ENCODE results near the gene CORO6. TPM values are rescaled to one million over a fixed set of nuclear protein-coding genes. Genes with fewer than 3 reads are reported as not detected.

CORO6 gene
- total and polyA plus RNA-seq, 3 donors from 2014 or later = 6.3 to 15.5 (median 11.7) TPM

DNA sequence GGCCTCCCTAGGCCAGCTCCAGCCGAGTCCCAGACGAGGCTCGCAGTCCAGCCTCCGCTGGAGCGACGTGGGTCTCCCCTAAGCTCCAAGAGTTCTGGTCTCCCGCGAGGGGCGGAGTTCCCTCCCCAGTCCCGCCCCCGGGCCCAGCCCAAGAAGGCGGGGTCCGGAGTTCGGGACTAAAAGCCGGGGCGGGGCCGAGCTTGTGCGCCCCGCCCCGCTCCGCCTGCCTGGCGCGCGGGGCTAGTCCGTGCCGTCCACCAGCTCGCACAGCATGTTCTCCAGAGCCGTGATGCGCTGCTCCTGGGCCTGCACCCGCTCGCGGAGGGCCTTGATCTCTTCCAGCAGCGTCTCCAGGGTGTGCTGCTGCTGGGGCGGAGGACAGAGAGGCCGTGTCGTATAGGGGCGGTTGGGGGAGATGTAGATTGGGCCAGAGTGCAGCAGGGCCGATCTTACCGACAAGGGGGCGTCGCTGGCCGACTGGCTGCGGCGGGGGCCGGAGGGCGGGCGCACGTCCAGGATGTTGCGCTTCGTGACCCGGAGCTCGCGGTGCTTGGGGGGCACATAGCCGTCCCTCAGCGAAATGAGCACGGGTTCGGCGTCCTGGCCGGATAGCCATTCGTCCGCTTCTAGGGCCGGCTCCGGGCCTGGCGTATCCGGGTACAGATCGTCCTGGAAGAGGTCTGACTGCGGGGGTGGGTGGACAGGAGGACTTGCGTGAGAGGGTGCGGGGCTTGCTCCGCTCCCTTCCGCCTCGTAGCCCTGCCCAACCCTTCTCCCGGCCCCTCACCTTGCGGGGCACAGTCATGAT is 7.0 kb downstream of the CORO6 start:
- intact Hi-C loops (cut with DNase I; ENCODE audit: low total_unique reads) = no loop called here
- peaks cover 39% of the 10 kb centered on the region for H3K4me1 ChIP-seq

DNA sequence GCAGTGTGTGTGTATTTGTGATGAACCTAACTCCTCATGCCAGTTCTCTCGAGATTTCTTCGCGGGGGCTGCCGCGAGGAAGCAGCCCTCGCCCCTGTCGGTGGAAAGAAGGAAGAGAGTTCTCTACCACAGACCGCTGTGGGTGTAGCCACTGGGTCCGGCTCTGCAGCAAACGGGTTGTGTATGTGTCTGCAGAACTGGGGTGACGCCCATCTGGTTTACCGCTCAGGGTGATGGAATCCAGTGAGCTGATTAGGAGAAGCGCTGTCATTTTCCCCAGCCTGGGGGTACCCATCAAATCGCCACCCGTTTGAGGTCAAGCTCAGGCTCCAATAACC is 7.7 kb downstream of the CORO6 start:
- Histone ChIP-seq H3K36me3 (ENCODE audit: low read depth, missing control alignments) (no peaks in the 10 kb centered on the region), H3K4me1 (peaks cover 39% of the 10 kb centered on the region), H3K9me3 (no peaks in the 10 kb centered on the region), H3K4me3 (peak overlapping the region in 1 of 2 donors; percentile 51), H3K27me3 (no peaks in the 10 kb centered on the region), H3K27ac (no peak overlapping the region)
- intact Hi-C loops (cut with DNase I; ENCODE audit: low total_unique reads) = no loop called here
- WGBS, 2 donors = 37 to 74% methylated on average over 15 of the region's 15 CpGs
- TF ChIP-seq POLR2A (IDR thresholded peaks at IDR 0.05) (no peak), CTCF (IDR thresholded peaks at IDR 0.05) (no peak)
- DNase-seq = no peak

More for the DNA sequence above, 7.0 kb downstream of the CORO6 start:
- Histone ChIP-seq H3K36me3 (ENCODE audit: low read depth, missing control alignments) (no peaks in the 10 kb centered on the region), H3K9me3 (no peaks in the 10 kb centered on the region), H3K4me3 (peak overlapping the region; percentile 36 to 51), H3K27ac (peak overlapping the region; percentile 61 to 70), H3K27me3 (no peaks in the 10 kb centered on the region)
- TF ChIP-seq CTCF (IDR thresholded peaks at IDR 0.05) (no peak), POLR2A (IDR thresholded peaks at IDR 0.05) (no peak)
- WGBS, 2 donors = 2% methylated on average over 7 to 54 of the region's 74 CpGs
- peak; percentile 91 for DNase-seq

DNA sequence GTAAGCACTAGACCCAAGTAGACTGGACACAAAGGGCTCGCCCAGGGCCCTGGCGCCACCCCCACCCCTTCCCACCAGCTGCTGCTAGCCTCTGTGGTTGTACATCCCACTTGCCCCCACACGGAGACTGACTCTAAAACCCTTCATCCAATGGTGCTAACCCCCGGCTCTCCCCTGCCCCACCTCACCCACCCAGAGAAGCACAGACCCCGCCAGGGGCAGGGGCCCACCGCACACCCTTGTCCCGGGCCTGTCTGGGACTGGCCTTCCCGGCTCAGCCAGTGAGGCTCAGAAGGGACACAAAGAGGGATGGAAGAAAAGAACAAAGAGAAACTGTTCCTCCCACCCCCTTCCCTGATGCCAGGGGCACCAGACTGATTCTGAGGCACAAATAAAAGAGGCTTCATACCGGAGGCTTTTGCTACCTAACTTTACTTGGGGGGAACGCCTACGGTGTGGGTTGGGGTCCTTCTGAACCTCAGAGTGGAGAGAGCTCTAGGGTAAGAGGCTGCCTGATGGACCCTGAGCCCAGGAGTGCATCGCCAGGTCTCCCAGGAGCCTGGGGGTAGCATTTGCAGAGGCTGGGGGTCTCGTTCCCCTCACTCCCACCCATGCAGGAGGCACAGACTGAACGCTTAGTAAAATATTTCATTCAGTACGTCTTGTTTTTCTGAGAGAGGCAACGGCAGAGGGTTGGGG is 8.2 kb downstream of the CORO6 start:
- WGBS, 2 donors = 48 to 57% methylated on average over 10 to 16 of the region's 16 CpGs
- TF ChIP-seq POLR2A (IDR thresholded peaks at IDR 0.05) (no peak), CTCF (IDR thresholded peaks at IDR 0.05) (no peak)
- Histone ChIP-seq H3K4me1 (peaks cover 39% of the 10 kb centered on the region), H3K36me3 (ENCODE audit: low read depth, missing control alignments) (no peaks in the 10 kb centered on the region), H3K4me3 (peak overlapping the region in 1 of 2 donors; percentile 51), H3K27me3 (no peaks in the 10 kb centered on the region), H3K9me3 (no peaks in the 10 kb centered on the region), H3K27ac (no peak overlapping the region)
- intact Hi-C loops (cut with DNase I; ENCODE audit: low total_unique reads) = no loop called here
- no peak for DNase-seq

DNA sequence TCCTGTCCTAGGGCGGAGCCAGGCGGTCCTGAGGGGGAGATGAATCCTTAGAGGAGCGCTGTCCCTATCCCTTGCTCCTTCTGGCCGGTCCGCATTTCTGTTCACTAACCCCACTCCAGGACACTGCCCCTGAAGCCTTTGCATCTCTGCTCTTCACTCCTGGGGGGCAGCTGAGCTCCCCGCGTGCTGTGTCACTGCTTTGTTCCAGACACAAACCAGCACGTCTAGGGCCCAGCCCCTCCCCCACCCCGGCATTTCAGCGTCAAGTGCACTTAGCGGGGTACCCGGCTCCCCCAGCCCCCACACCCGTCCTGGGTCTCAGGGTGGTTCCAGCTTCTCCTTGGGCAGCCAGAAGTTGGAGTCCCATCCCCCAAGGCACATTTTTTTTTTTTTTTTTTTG is 8.9 kb downstream of the CORO6 start:
- Histone ChIP-seq H3K27ac (no peak overlapping the region), H3K4me3 (peak overlapping the region in 1 of 2 donors; percentile 47), H3K9me3 (no peaks in the 10 kb centered on the region), H3K36me3 (ENCODE audit: low read depth, missing control alignments) (no peaks in the 10 kb centered on the region), H3K4me1 (peaks cover 39% of the 10 kb centered on the region), H3K27me3 (no peaks in the 10 kb centered on the region)
- whole genome bisulfite sequencing, 2 donors = 36 to 40% methylated on average over 13 of the region's 13 CpGs
- TF ChIP-seq CTCF (IDR thresholded peaks at IDR 0.05) (no peak), POLR2A (IDR thresholded peaks at IDR 0.05) (no peak)
- DNase-seq = no peak
- intact Hi-C loops (cut with DNase I; ENCODE audit: low total_unique reads) = no loop called here
